Daoy (cell line): Measurements from ENCODE around the gene BSPRY. TPM values are rescaled to one million over a fixed set of nuclear protein-coding genes. Genes with fewer than 3 reads are reported as not detected.
"Not testable (repeated sequence)": the region's sequence is repeated elsewhere in the genome, so short reads cannot be mapped to it uniquely, and the experiment has no call there.

Source experiments
- DNase-seq: peaks from one replicate; pipeline ENCODE4 v3.0.0-alpha.2; 2015; ENCODE audit warnings: low read depth
- total RNA-seq: library from RNA; depleted of rRNA; stranded (reverse); fragments of >200 nt; shearing (Covaris generic); gene quantifications from 2 replicates; pipeline ENCODE4 v1.2.3, GENCODE V29; 2014

The BSPRY gene
- total RNA-seq, 1 experiment from 2014 or later, result not detected

DNA sequence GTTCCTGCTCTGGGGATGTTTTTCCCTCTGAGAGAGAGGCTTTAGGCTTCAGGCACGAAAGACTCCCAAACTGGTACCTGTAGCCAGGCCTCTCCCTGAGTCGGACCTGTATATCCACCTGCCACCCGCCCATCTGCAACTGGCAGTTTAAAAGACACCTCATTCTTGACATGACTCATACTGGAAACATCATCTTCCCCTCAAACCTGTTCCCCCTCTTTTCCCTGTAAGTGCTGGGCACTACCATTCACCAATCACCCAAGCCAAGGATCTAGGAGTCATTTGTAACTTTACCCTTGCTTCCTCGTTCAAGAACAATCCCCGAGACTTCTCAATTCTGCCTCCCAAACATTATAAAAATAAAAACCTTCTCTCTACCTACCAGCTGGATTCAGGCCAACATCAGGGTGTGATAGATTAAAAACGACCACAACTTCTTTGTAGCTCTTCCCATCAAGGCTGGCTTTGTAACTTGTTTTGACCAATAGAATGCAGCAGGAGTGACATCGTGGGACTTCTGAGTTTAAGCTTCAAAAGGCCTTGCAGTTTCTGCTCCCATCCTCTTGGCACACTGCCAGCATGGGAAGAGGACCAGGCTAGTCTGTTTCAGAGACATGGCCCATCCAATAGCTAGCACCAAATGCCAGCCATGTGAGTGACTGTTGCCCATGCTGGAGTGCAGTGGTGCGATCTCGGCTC, 7.5 kb upstream of the BSPRY start:
- no peak for DNase-seq

DNA sequence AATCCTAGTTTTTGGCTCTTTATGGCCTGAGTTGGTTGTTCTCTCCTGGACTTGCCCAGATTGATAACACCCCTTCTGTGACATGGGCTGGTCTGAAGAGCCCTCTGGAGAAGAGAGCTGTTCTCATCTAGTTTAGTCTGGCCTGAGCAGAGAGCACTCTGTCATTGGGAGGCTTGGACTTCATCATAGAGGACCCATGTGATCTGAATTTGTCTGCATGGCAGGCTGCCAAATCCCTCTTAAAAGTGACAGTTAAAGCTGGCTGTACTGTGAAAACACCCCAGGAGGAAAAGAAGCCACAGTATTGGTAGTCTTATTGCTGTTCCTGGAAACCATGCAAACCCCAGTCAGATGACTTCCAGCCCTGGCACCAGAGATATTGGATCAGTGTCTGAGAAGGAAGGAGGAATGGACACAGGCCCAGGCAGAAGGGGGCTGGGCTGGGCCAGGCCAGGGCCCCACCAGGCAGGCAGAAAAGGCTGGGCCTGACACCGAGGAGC, 5.6 kb upstream of the BSPRY start:
- DNase-seq, result no peak

DNA sequence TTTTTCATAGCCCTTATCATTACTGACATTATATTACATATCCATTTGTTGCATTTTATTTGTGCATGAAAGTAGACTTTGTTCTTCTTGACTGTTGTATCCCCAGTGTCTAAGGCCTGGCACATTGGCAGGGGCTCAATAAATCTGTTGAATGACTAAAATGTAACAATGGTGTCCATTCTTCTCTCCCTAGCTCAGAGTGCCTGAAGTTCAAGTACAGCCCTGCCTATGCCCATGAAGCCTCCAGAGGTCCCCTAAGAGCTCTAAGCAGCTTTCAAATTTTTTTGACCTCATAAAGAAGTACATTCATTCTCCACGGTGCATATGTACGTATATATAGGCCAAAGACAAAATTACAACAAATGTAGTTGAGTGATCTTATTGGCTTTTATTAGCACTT, 4.2 kb upstream of the BSPRY start:
- DNase-seq, result no peak

DNA sequence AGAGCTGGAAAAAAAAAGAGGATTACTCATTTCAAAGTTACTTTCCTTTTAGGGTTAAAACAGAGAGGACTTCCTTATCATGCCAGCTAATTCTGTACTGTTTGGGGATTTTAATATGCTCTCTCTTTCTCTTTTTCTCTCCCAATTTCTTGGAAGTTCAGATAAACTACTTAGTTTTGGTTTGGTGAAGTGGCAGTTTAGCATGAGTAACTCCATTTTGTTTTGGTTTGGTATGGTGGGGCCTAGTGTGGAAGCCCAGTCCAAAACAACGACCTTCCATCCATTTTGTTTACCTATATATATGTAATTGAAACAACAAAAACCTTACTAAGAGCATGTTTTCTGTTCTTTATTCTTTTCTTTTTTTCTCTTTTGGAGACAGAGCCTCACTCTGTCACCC, 3.7 kb upstream of the BSPRY start:
- no peak for DNase-seq

DNA sequence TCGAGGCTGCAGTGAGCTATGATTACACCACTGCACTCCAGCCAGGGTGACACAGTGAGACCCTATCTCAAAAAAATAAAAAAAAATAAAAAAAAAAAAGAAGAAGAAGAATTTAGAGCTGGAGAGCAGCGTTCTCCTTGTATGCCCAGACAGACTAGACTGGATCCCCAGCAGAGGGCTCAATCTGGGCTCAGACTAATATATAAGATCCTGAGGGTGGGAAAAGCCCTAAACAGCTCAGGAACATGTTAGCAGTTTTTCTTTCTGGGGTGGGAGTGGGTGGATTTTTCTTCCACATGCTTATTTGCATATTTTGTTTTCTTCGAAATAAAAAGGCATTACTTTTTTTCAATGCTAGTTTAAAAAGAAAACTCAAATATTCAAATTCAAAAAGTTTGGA, 904 bp upstream of the BSPRY start:
- DNase-seq, result no peak

DNA sequence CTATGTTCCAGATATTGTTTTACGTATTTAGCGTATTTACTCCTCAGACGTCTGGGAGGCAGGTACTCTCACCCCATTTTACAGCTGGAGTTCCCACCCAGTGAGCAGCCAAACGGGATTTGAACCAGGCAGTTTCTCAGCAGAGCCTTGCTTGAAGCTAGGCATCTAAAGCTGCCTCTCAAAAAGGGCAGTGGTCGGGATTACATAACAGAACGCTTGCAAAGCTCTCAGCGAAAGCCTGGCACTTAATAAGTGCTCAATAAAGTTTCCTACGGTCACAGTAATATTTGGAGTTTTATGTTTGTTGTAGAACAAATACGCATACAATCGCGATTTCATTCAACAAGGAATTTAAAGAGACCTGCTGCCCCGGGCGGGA, 286 bp upstream of the BSPRY start:
- DNase-seq, result no peak

DNA sequence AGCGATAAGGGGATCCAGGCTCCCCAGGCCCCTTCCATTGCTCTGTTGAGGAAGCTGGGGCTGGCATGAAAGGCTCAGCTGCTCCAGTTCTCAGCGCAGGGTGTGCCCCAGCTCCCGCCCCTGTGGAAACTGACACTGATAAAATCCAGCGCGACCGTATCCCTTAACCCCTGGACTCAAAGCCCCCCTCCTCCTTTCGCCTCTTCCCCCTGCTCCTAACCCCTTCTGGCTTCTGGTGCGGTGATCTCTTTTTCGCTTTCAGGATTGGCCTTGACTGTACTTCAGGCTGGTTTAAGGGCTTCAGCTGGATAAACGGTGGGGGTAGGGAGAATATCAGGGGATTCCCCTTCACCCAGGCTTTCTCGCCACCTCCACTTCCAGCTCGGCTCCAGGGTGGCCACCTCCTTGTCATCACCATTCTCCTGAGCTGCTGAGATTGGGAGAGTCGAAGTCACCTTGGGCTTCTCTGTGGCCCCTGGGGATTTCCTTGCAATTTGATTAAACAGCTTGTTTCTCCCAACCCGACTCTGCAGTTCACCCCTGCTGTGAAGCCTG, 843 bp downstream of the BSPRY start:
- no peak for DNase-seq

DNA sequence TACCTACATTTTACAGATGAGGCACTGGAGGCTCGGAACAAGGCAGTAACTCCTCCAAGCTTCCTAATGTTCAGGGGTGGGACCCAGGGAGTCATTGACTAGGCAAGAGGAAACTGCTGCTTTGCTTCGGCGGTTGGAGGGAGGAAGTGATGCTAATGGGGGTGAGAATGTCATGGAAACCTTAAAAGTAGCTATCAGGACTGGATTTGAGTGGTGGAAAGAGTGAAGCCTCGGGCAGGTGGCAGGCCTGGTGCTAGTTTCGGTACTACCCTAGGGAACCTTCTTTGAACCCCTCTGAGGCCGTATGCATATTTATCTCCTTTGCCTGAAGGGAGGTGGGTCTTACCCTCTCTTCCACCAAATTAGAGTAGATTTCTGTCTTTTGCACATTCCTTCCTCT, 1.6 kb downstream of the BSPRY start:
- DNase-seq, result no peak

DNA sequence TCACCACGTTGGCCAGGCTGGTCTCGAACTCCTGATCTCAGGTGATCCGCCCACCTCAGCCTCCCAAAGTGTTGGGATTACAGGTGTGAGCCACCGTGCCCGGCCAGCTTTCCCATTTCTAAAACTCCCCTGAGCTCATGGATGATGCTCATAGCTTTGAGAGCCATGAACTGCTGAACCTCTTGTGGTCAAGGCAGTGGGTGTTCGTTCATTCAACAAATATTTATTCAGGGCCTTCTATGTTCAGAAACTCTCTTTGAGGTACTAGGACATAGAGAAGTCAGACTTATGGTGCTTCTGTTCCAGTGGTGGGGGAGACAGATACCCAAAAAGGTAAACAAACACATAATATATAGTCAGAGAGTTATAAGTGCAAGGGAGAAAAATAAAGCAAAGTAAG, 2.7 kb downstream of the BSPRY start:
- DNase-seq, result no peak

DNA sequence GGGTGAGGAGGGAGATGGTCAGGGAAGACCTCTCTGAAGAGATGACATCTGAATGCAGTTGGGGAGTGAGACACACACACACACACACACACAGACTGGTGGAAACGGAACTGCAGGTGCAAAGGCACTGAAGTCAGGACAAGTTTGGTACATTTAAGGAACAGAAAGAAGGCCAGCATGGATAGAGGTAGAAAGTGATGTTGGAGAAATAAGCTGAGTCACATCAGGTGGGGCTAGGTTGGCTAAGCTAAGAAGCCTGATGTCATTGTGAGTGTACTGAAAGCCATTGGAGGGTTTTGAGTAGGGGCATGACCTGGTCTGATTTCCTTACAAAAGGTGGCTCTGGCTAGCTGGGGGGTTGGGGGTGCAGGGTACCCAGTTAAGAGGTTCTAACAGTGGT, 3.1 kb downstream of the BSPRY start:
- no peak for DNase-seq

DNA sequence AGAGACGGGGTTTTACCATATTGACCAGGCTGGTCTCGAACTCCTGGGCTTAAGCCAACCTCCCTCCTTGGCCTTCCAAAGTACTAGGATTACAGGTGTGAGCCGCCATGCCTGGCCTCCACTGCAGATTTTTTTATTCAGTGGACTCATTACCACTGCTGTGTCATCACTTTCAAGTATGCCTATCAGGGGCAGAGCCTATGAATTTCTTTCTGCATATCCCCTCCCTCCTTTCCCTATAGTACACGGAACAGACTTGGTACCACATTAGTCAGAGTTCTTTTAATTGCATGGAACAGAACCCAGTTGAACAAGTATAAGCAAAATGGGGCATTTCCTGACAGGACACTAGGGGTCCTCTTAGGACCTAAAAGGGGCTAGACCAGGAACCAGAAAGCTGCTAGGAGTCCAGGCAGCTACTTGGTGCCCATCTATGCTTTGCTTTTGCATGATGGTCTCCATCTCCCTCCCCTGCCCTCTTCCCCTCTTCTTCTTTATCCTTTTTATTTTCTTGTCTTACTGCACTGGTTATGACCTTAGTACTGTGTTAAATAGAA, 5.8 kb downstream of the BSPRY start:
- peak; percentile 36 for DNase-seq

DNA sequence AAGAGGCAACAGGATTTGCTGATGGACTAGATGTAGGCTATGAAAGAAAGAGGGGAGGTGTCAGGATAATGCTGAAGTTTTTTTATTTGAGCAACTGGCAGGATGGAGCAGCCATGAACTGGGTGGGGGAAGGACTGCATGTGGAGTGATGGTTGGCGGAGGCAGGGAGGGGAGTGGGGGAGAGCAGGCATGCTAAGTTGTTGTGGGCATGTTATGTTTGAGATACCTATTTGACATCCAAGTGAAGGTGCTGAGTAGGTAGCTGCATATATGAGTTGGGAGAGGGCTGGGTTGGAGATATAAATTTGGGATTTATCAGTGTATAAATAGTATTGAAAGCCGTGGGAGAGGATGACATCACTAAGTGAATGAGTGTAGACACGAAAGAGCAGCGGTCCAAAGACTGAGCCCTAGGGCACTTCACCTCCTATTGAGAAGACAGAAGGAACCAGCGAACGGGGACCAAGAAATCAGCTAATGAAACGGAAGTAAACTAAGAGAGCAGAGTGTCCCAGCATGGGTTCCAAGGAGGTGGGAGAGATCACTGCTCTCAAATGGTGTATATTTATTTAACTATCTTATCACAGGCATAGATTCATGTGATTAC, 7.4 kb downstream of the BSPRY start:
- DNase-seq, result no peak

DNA sequence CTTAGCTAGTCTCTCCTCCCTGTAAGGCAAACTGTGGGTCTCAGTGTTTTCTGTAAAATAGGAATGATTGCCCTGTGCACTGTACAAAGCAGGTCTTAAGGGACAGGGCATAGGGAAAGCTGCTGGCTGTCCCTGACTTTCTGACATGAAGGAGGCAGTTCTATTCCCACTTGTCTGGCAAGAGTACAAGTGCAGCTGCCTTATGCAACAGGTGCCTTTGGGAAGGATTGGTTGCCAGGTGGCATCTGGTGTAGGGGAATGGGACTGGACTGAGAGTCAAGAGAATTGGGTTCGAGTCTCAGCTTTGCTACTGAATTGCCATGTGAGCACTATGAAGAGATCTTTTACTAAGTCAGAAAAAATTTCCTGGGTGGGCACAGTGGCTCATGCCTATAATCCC, 10.0 kb downstream of the BSPRY start:
- DNase-seq, result no peak

DNA sequence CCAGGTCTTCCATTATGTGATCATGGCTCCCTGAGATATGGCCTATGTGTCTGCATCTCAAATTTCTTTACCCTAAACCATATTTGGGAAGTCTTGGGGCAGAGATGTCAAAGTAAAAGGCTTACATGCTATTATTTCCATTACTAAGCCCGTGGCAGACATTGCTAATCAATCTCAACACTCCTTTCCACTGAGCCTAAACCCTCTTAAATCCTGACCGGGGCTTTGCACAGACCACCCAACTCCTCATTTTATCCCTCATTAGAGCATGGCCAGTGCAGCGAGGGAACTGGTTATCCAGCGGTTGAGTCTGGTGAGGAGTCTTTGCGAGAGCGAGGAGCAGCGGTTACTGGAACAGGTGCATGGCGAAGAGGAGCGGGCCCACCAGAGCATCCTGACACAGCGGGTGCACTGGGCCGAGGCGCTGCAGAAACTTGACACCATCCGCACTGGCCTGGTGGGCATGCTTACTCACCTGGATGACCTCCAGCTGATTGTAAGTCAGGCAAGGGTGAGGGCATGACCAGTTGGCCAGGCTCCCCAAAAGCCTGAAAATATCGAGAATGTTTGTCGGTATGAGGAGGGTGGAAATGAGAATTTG, 11.0 kb downstream of the BSPRY start:
- no peak for DNase-seq

DNA sequence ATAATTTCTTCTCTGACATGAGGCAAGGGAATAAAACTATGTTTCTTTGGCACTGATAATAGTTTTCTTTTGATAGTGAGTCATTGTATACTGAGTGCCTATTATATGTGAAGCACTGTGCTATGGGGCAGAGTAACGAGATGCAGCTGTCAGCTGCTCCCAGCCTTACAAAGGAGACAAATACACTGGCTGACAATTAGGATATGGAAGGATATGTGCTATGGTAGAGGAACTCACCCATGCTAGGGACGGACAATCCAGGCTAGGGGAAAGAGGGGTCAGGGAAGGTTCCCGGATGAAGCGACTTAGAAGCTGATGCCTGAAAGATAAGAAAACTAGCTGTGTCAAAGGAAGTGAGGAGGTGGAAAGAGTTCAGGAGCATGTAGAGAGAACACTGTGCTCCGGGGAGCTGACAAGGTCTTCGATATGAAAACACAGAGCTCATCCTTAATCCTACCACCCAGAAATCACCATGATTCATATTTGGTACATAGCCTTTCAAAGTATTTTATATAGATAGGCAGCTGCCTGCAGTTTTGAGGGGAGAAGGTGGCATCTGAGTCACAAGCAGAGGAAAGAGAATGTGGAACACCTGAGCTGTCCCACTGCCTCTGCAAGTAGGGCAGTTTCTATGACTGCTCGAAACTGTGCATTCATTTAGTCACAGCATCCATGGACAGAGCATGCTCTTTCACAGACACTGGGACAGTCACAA, 12.1 kb downstream of the BSPRY start:
- DNase-seq, result peak; percentile 47

DNA sequence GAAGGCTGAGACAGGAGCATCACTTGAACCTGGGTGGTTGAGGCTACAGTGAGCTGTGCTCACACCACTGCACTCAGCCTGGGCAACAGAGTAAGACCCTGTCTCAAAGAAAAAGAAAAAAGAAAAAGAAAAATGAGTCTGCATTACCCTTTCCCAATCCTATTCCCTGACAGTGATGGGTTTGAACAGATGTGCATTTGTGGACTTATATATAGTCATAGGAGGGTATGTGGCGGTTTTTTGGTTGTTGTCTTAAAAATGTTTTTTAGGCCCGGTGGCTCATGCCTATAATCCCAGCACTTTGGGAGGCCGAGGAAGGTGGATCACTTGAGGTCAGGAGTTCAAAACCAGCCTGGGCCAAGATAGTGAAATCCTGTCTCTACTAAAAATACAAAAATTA, 14.0 kb downstream of the BSPRY start:
- DNase-seq, result no peak

DNA sequence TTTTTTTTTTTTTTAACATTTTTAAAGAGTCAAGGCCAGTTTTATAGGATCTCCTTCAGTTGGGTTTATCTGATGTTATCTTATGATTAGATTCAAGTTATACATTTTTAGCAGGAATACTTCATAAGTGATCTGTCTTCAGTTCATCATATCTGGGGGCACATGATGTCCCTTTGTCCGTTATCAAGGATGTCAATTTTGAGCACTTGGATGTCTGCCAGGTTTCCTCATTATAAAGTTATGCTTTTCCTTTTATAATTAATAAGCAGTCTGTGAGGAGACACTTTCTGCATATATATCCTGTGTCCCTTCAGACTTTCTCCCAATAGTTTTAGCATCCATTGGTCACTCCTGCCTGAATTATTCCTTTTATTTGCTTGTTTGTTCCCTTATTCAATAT, 15.6 kb downstream of the BSPRY start:
- DNase-seq, result no peak

DNA sequence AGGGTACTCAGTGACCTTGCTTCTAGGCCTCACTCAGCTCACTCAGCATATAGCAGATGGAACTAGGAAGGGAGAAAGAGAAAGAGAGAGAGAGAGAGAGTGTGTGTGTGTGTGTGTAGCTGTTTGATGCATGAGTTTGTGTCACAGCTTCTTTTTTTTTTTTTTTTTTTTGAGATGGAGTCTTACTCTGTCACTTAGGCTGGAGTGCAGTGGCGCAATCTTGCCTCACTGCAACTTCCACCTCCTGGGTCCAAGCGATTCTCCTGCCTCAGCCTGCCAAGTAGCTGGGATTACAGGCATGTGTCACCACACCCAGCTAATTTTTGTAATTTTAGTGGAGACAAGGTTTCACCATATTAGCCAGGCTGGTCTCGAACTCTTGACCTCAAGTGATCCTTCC, 16.3 kb downstream of the BSPRY start:
- not testable (repeated sequence) for DNase-seq

DNA sequence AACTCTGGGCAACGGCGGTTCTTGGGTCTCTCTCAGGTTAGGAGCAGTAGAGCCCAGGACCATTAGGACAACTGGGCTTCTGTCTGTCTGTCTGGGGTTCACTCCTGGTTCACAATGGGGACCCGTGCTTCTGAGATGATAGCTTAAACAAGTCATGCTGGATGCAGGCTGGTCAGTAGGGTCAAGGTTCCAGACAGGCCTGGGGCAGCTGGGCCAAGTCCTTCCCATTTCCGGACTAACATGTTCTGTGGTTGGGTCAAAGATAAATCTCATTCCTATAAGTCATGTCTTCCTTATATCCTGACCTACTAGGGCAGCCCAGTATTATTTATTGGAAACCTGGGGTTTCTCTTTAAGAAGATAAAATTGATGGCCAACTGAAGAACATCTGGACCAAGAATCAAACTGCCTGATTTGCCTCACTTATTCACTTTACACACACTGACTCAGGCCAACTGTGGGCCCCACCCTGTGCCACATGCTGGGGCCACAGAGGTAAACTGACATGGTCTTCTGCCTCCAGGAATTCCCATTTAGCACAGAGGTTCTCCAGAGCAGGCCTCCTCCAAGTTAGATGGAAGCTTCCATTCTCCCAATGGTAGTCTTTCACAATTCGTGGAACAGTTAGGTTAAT, 19.1 kb downstream of the BSPRY start:
- DNase-seq, result no peak

DNA sequence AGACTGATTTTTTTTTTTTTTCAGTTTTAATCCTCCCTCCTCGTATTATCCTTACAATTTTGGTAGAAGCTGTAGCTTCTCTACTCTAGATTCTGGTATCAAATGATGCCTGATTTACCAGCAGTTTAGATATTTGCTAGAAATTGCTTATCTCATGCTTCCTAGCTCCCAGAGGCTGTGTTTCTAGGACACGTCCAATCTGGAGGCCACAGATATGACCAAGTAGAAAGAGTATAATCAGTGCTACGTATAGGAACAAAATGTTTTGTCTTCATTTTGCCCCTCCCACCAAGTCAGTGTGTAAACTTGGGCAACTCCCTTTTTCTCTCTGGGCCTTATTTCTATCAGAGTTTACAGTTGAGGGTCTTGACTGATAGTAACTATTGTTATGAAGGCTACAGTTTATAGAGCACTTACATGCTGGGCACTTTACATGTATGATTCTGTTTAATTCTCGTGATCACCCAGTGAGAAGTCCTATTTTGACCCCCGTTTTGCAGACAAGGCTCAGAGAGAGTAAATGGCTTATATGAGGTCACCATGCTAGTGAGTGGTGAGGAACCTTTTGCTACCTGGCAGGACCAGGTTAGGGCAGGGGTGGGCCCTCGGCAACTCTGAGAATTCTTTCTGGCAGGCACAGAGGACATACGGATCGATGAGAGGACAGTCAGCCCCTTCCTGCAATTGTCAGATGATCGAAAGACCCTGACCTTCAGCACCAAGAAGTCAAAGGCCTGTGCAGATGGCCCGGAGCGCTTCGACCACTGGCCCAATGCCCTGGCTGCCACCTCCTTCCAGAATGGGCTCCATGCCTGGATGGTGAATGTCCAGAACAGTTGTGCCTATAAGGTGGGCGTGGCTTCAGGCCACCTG, 19.9 kb downstream of the BSPRY start:
- no peak for DNase-seq

DNA sequence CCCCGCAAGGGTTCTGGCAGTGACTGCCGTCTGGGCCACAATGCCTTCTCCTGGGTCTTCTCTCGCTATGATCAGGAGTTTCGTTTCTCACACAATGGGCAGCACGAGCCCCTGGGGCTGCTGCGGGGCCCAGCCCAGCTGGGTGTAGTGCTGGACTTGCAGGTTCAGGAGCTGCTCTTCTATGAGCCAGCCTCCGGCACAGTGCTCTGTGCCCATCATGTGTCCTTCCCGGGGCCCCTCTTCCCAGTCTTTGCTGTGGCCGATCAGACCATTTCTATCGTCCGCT, 20.5 kb downstream of the BSPRY start:
- no peak for DNase-seq
